Measurements from ENCODE around the gene EPPIN. TPM values are rescaled to one million over a fixed set of nuclear protein-coding genes. Genes with fewer than 3 reads are reported as not detected.

The EPPIN gene
- not detected for polyA plus RNA-seq (2012; ENCODE audit: insufficient read length, low read depth)

DNA sequence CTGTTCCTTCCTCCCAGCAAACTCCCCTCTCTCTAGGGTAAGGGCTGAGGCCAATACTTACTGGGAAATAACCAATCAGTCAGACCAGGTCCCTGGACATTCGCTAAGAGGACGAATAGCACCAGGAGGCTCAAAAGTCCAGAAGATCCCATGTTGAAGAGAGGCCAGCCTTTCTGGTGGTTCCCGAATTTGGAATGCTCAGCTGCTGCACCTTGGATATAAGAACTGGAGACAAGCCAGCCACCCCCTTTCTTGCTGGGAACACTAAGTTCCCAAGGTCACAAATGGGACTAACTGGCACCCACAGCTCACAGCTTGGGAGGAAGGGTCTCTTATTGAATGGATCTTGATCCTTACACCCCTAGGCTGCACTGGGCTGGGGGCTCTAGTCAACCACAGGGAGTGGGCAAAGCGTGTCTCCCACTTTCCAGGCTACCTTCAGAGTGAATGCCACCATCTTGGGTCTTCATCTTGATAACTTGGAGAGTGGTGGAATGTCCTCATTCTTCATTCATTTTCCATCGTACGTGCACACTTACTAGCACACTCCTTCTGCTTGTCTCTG lies at the start of gene EPPIN:
TSS of gene EPPIN (minus strand) at position 196 of the 565 bp plus-strand sequence. CDS start at position 152, 44 bp downstream.
- TF ChIP-seq FOXP2 (optimal IDR thresholded peaks at IDR 0.05; ENCODE audit: borderline replicate concordance, extremely low read depth, extremely low read length, insufficient read depth) (no peak), POLR2AphosphoS5 (IDR thresholded peaks at IDR 0.05; ENCODE audit: low read depth, low read length) (no peak), TAF1 (IDR thresholded peaks at IDR 0.05; ENCODE audit: borderline replicate concordance, insufficient read depth, low read length) (no peak), SIN3A (IDR thresholded peaks at IDR 0.05; ENCODE audit: borderline replicate concordance, insufficient read depth, low read length) (no peak)
- TF ChIP-seq, protein P1, sequence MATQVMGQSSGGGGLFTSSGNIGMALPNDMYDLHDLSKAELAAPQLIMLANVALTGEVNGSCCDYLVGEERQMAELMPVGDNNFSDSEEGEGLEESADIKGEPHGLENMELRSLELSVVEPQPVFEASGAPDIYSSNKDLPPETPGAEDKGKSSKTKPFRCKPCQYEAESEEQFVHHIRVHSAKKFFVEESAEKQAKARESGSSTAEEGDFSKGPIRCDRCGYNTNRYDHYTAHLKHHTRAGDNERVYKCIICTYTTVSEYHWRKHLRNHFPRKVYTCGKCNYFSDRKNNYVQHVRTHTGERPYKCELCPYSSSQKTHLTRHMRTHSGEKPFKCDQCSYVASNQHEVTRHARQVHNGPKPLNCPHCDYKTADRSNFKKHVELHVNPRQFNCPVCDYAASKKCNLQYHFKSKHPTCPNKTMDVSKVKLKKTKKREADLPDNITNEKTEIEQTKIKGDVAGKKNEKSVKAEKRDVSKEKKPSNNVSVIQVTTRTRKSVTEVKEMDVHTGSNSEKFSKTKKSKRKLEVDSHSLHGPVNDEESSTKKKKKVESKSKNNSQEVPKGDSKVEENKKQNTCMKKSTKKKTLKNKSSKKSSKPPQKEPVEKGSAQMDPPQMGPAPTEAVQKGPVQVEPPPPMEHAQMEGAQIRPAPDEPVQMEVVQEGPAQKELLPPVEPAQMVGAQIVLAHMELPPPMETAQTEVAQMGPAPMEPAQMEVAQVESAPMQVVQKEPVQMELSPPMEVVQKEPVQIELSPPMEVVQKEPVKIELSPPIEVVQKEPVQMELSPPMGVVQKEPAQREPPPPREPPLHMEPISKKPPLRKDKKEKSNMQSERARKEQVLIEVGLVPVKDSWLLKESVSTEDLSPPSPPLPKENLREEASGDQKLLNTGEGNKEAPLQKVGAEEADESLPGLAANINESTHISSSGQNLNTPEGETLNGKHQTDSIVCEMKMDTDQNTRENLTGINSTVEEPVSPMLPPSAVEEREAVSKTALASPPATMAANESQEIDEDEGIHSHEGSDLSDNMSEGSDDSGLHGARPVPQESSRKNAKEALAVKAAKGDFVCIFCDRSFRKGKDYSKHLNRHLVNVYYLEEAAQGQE (IDR thresholded peaks at IDR 0.05; ENCODE audit: insufficient read depth in 1 of 2, low read depth in 2 of 2, low read length in 2 of 2): no peak

- TF ChIP-seq FOXP2 (optimal IDR thresholded peaks at IDR 0.05; ENCODE audit: borderline replicate concordance, extremely low read depth, extremely low read length, insufficient read depth): no peak
Observed at GRCh38 chr20:45595235-45595634, 48.0 kb upstream of the EPPIN start.

GRCh38 chr20:45593498-45593897 lies 46.3 kb upstream of the EPPIN start:
- TF ChIP-seq POLR2AphosphoS5 (IDR thresholded peaks at IDR 0.05; ENCODE audit: low read depth, low read length): no peak

DNA sequence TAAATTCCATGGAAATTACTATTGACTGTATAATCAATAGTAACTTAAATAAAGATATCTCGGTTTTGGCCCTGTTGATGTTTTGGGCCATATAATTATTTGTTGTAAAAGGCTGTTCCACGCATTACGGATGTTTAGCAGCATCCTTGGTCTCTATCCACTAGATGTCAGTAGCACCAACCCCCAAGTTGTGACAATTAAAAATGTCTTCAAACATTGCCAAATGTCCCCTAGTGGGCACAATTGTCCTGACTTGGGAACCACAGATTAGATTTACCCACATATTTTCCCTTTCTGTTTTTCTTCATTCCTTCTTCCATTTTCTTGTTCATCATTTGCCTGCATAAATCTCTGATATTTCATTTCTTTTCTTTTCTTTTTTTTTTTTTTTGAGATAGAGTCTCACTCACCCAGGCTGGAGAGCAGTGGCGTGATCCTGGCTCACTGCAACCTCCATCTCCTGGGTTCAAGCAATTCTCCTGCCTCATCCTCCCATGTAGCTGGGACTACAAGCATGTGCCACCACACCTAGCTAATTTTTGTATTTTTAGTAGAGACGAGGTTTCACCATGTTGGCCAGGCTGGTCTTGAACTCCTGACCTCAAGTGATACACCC lies 45.5 kb upstream of the EPPIN start:
- TF ChIP-seq POLR2AphosphoS5 (IDR thresholded peaks at IDR 0.05; ENCODE audit: low read depth, low read length) (no peak), SIN3A (IDR thresholded peaks at IDR 0.05; ENCODE audit: borderline replicate concordance, insufficient read depth, low read length) (no peak), TAF1 (IDR thresholded peaks at IDR 0.05; ENCODE audit: borderline replicate concordance, insufficient read depth, low read length) (no peak), FOXP2 (optimal IDR thresholded peaks at IDR 0.05; ENCODE audit: borderline replicate concordance, extremely low read depth, extremely low read length, insufficient read depth) (no peak)
- TF ChIP-seq, protein P1 (IDR thresholded peaks at IDR 0.05; ENCODE audit: insufficient read depth in 1 of 2, low read depth in 2 of 2, low read length in 2 of 2): no peak

DNA sequence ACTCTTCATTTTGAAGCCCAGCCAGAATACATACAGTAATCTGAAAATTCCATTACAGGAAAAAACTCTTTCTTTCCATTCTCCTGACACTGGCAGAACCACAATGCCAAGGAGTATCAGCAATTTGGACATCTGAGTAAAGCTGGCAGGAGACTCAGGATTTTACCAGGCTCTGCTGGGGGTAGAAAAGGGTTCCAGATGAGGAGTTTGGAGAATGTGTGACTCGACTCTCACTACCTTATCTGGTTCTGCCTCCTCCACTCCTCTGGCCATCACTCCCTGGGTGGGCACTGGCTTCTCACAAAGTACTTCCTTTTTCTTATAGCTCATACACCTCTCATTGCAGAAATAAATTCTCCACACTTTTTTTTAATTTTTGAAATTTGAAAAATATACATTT lies 42.5 kb upstream of the EPPIN start:
- TF ChIP-seq TAF1 (IDR thresholded peaks at IDR 0.05; ENCODE audit: borderline replicate concordance, insufficient read depth, low read length): no peak

DNA sequence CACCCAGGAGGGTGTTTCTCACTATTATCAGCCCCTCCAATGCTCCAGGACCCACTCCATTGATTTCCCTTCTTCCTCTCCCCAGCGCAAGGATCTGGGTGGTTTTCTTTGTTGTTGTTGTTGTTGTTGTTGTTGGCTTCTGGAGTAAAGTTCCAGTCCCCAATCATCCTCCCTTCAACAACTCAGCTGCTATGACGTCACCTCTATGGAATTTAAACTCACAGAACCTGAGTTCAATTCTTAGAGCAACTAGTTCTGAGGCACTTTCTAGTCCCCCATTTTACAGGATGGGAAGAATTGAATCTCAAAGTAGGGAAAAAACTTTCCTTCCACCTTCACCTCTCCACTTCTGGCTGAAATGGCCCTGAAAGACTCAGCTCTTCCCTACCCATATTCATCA lies 41.6 kb upstream of the EPPIN start:
- TF ChIP-seq POLR2AphosphoS5 (IDR thresholded peaks at IDR 0.05; ENCODE audit: low read depth, low read length) (no peak), TAF1 (IDR thresholded peaks at IDR 0.05; ENCODE audit: borderline replicate concordance, insufficient read depth, low read length) (no peak), FOXP2 (optimal IDR thresholded peaks at IDR 0.05; ENCODE audit: borderline replicate concordance, extremely low read depth, extremely low read length, insufficient read depth) (no peak), SIN3A (IDR thresholded peaks at IDR 0.05; ENCODE audit: borderline replicate concordance, insufficient read depth, low read length) (no peak)
- TF ChIP-seq, protein P1 (IDR thresholded peaks at IDR 0.05; ENCODE audit: insufficient read depth in 1 of 2, low read depth in 2 of 2, low read length in 2 of 2): no peak

DNA sequence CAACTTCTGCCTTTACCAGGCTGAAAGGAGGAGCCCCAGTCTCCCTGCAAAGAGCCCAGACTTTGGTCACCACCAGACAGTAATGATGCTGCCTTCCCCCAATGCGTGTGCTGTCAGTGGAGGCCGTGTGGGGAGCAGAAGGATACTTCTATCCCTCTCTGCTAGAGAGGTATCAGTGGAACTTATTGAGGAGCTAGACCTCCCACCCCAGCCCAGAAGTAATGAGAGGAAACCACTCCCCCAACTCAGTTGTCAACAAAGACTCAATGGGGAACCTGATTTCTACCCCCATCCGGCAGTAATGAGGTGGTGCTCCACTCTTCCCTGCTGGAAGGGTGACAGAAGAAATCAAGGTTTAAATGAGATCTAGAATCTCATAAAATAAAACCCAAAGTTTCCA lies 36.3 kb upstream of the EPPIN start:
- no peak for TF ChIP-seq SIN3A (IDR thresholded peaks at IDR 0.05; ENCODE audit: borderline replicate concordance, insufficient read depth, low read length)
- TF ChIP-seq TAF1 (IDR thresholded peaks at IDR 0.05; ENCODE audit: borderline replicate concordance, insufficient read depth, low read length): no peak
- TF ChIP-seq, protein P1 (IDR thresholded peaks at IDR 0.05; ENCODE audit: insufficient read depth in 1 of 2, low read depth in 2 of 2, low read length in 2 of 2): no peak
- no peak for TF ChIP-seq FOXP2 (optimal IDR thresholded peaks at IDR 0.05; ENCODE audit: borderline replicate concordance, extremely low read depth, extremely low read length, insufficient read depth)
- TF ChIP-seq POLR2AphosphoS5 (IDR thresholded peaks at IDR 0.05; ENCODE audit: low read depth, low read length): no peak
